Transverse colon (tissue), 4 donors: Measurements from ENCODE around the gene SLC24A1. TPM values are rescaled to one million over a fixed set of nuclear protein-coding genes. Genes with fewer than 3 reads are reported as not detected.

Source experiments
- DNase-seq: peaks from one replicate; pipeline ENCODE4 v3.0.0-alpha.2; 2019
- H3K27ac ChIP-seq, 4 donors: fragments of 200-600 bp; sonication (generic); 2 replicates each; pipeline ENCODE4 v1.5.1; 2016 to 2018; ENCODE audit warnings: inconsistent platforms in 4 of 4
- H3K27me3 ChIP-seq: fragments of 200-600 bp; sonication (generic); 2 replicates; pipeline ENCODE4 v1.5.1; 2017; ENCODE audit warnings: inconsistent platforms
- H3K36me3 ChIP-seq, 4 donors: fragments of 200-600 bp; sonication (generic); 2 replicates each; pipeline ENCODE4 v1.5.1; 2017 to 2019; ENCODE audit warnings: inconsistent platforms in 4 of 4
- H3K4me1 ChIP-seq, 4 donors: fragments of 200-600 bp; sonication (generic); 2 replicates each; pipeline ENCODE4 v1.5.1; 2017 to 2020; ENCODE audit warnings: inconsistent platforms in 4 of 4
- H3K4me3 ChIP-seq, 4 donors: fragments of 200-600 bp; sonication (generic); 1 replicate in 1 of 4; 2 replicates in 3 of 4; pipeline versions ENCODE4 v1.5.1 to v1.6.1; 2017 to 2019; ENCODE audit warnings: inconsistent platforms in 4 of 4
- H3K9me3 ChIP-seq, 2 donors: fragments of 200-600 bp; sonication (generic); 2 replicates each; pipeline ENCODE4 v1.5.1; 2017 to 2019; ENCODE audit warnings: inconsistent platforms in 2 of 2
- EP300 ChIP-seq: sonication (generic); formaldehyde crosslinking; IDR thresholded peaks from one replicate; pipeline ENCODE4 v1.6.1; 2017; ENCODE audit warnings: antibody characterized with exemption, low read depth
- POLR2A ChIP-seq: fragments of 450-650 bp; IDR thresholded peaks from one replicate; pipeline ENCODE4 v1.6.1; 2016; ENCODE audit warnings: antibody characterized with exemption, mild to moderate bottlenecking, moderate library complexity
- POLR2AphosphoS5 ChIP-seq, 3 donors: sonication (generic); formaldehyde crosslinking; IDR thresholded peaks; one replicate each; pipeline ENCODE4 v1.6.1; 2016; ENCODE audit warnings: antibody characterized with exemption in 3 of 3
- WGBS, 2 donors: methylation state at CpG; one replicate each; pipeline ENCODE4 v1.1.5; 2018; ENCODE audit warnings: low coverage in 1 of 2; 5-methylcytosine and 5-hydroxymethylcytosine counted together
- in situ Hi-C, 4 donors: fragments of 200-750 bp; cut with MboI; loops; one replicate each; pipeline versions ENCODE4 v1.15.0 to v1.15.1; 2017; ENCODE audit warnings: low sequenced_read_pairs in 3 of 4, low pct_ligation_motif_present in 1 of 4, low pct_unique_long_range_greater_than_20kb in 1 of 4
- intact Hi-C: fragments of 100-400 bp; cut with DNase I; formaldehyde crosslinking; loops from one replicate; pipeline ENCODE4 v1.15.1; 2023; ENCODE audit warnings: low total_unique reads
- total RNA-seq, 4 donors: library from RNA; depleted of rRNA; stranded (reverse); fragments of >200 nt; gene quantifications; one replicate each; pipeline ENCODE4 v1.1.0, GENCODE V29; 2016
- TF ChIP-seq, protein P1 (sequence below), 5 experiments: fragments of 200-600 bp in 3 of 5; fragments of 450-650 bp in 2 of 5; sonication (generic) in 3 of 5; IDR thresholded peaks; 1 replicate in 2 of 5; 2 replicates in 3 of 5; pipeline ENCODE4 v1.5.1; 2016 to 2017; ENCODE audit warnings: antibody characterized with exemption in 5 of 5, inconsistent platforms in 3 of 5, mild to moderate bottlenecking in 2 of 5, moderate library complexity in 1 of 5

SLC24A1 gene
- total RNA-seq, 4 donors from 2014 or later: 5.8 to 9.7 (median 5.9) TPM

DNA sequence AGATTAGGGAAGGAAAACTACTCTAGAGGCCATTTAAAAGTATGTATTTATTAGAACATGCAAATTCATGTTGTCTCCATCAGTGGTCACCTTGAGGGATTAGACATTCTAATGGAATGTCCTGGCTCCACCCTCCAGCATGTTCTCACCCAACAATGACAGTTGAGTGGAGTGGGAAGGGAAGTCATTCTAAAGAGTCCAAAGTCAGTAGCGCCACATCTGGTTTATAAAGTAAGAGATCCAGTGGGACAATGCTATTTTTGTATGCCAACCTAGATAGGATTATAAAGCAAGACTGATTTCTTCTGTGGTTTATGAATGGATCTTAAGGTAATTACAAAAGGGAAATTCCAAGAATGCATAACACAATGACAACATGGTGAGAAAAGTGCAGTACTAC is 33.3 kb downstream of the SLC24A1 start:
- Histone ChIP-seq H3K36me3 (peaks cover 0 to 25% (median 1%) of the 10 kb centered on the region in 4 donors), H3K9me3 (no peaks in the 10 kb centered on the region), H3K27me3 (no peaks in the 10 kb centered on the region), H3K27ac (no peak overlapping the region), H3K4me3 (no peak overlapping the region), H3K4me1 (no peaks in the 10 kb centered on the region)
- no peak for TF ChIP-seq POLR2A
- no peak for TF ChIP-seq EP300
- TF ChIP-seq POLR2AphosphoS5 (IDR thresholded peaks at IDR 0.05): no peak
- TF ChIP-seq, protein P1, sequence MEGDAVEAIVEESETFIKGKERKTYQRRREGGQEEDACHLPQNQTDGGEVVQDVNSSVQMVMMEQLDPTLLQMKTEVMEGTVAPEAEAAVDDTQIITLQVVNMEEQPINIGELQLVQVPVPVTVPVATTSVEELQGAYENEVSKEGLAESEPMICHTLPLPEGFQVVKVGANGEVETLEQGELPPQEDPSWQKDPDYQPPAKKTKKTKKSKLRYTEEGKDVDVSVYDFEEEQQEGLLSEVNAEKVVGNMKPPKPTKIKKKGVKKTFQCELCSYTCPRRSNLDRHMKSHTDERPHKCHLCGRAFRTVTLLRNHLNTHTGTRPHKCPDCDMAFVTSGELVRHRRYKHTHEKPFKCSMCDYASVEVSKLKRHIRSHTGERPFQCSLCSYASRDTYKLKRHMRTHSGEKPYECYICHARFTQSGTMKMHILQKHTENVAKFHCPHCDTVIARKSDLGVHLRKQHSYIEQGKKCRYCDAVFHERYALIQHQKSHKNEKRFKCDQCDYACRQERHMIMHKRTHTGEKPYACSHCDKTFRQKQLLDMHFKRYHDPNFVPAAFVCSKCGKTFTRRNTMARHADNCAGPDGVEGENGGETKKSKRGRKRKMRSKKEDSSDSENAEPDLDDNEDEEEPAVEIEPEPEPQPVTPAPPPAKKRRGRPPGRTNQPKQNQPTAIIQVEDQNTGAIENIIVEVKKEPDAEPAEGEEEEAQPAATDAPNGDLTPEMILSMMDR (IDR thresholded peaks at IDR 0.05): no peak
- in situ Hi-C loops (no loop called here), intact Hi-C loops (no loop called here)
- DNase-seq: no peak
- WGBS, 2 donors: 88 to 100% methylated on average over 1 of the region's 1 CpG

DNA sequence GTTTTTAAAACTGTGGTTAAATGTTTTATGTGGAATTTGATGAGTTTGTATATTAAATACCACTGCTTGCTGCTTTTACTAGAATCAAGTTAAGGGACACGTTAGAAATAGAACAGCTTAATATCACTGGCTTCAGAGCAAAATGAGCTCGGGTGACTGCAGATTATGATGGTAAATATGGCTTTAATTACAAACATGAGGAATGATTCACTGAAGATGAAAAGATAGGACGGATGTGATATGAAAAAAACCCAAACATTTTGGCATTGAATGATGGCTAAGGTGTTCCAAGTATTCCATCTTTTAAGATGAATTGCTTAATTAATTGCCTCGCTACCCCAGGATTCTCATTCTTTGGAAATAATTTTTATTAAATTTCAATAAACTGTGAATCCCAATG is 33.7 kb downstream of the SLC24A1 start:
- intact Hi-C loops (no loop called here), in situ Hi-C loops (no loop called here)
- Histone ChIP-seq H3K36me3 (peaks cover 0 to 29% (median 1%) of the 10 kb centered on the region in 4 donors), H3K9me3 (no peaks in the 10 kb centered on the region), H3K27me3 (no peaks in the 10 kb centered on the region), H3K4me3 (no peak overlapping the region), H3K4me1 (no peaks in the 10 kb centered on the region), H3K27ac (no peak overlapping the region)
- no peak for TF ChIP-seq POLR2A
- TF ChIP-seq, protein P1 (IDR thresholded peaks at IDR 0.05): no peak
- no peak for TF ChIP-seq EP300
- no peak for TF ChIP-seq POLR2AphosphoS5 (IDR thresholded peaks at IDR 0.05)
- DNase-seq: no peak
- 87 to 89% methylated on average over 4 of the region's 4 CpGs for WGBS, 2 donors

DNA sequence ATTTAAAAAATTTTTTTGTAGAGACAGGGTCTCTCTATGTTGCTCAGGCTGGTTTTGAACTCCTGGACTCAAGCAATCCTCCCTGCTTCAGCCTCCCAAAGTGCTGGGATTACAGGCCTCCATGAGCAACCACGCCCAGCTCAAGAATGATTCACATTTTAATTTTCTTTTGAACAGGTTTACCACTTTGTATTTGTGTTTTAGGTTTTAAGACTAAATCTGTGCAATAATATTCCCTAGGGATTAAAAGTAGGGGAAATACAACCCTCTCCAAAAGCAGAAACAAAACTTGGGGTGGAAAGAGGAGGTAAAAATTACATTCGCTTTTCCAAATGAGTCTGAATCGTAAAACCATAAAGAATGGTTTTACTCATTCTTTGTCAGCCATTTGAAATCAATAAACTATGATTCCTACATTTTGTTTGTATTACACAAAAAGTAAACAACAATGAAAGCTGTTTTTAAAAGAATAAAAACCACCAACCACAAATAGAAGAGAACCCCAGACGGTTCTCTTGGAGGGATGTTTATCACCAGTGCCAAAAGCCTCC is 37.8 kb downstream of the SLC24A1 start:
- intact Hi-C loops (no loop called here), in situ Hi-C loops (no loop called here)
- Histone ChIP-seq H3K36me3 (peaks cover 0 to 53% (median 2%) of the 10 kb centered on the region in 4 donors), H3K27ac (no peak overlapping the region), H3K27me3 (no peaks in the 10 kb centered on the region), H3K4me3 (no peak overlapping the region), H3K4me1 (no peaks in the 10 kb centered on the region), H3K9me3 (no peaks in the 10 kb centered on the region)
- DNase-seq: no peak
- no peak for TF ChIP-seq POLR2A
- no peak for TF ChIP-seq POLR2AphosphoS5 (IDR thresholded peaks at IDR 0.05)
- TF ChIP-seq, protein P1 (IDR thresholded peaks at IDR 0.05): no peak
- TF ChIP-seq EP300: no peak
- WGBS, 2 donors: 53 to 62% methylated on average over 4 of the region's 4 CpGs

DNA sequence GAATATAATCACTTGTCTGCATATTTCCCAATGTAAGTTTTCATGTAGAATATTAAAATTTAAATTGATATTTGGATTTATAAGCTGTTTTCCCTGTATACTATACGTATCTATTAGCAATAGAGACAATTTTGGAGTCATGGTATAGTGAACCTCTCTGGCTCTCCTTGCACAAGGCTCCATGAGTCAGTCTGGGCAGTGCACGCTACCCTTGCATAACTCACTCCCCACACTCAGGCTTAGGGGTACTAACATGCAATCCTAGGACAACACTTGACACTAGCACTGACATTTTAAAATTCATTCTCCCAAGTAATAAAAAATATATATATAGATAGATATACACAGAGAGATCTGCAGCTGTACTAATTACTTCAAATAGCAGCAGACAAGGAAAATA is 39.2 kb downstream of the SLC24A1 start:
- H3K36me3 ChIP-seq: peaks cover 0 to 45% (median 8%) of the 10 kb centered on the region in 4 donors
- no peak overlapping the region for H3K27ac ChIP-seq
- in situ Hi-C loops: no loop called here
- H3K9me3 ChIP-seq: no peaks in the 10 kb centered on the region
- WGBS, 2 donors: 90% methylated on average over 1 to 2 of the region's 2 CpGs
- H3K27me3 ChIP-seq: no peaks in the 10 kb centered on the region
- TF ChIP-seq, protein P1 (IDR thresholded peaks at IDR 0.05): no peak
- TF ChIP-seq EP300: no peak
- TF ChIP-seq POLR2A: no peak
- no peak for TF ChIP-seq POLR2AphosphoS5 (IDR thresholded peaks at IDR 0.05)
- intact Hi-C loops: no loop called here
- no peak overlapping the region for H3K4me3 ChIP-seq
- H3K4me1 ChIP-seq: no peaks in the 10 kb centered on the region
- no peak for DNase-seq
